Islet precursor cell (in vitro differentiated cells): ENCODE data around the gene TMEM236.
"Not testable (repeated sequence)": the region's sequence is repeated elsewhere in the genome, so short reads cannot be mapped to it uniquely, and the experiment has no call there.

Source experiments
- DNase-seq: peaks from one replicate; pipeline ENCODE4 v3.0.0-alpha.2; 2018

The TMEM236 gene

DNA sequence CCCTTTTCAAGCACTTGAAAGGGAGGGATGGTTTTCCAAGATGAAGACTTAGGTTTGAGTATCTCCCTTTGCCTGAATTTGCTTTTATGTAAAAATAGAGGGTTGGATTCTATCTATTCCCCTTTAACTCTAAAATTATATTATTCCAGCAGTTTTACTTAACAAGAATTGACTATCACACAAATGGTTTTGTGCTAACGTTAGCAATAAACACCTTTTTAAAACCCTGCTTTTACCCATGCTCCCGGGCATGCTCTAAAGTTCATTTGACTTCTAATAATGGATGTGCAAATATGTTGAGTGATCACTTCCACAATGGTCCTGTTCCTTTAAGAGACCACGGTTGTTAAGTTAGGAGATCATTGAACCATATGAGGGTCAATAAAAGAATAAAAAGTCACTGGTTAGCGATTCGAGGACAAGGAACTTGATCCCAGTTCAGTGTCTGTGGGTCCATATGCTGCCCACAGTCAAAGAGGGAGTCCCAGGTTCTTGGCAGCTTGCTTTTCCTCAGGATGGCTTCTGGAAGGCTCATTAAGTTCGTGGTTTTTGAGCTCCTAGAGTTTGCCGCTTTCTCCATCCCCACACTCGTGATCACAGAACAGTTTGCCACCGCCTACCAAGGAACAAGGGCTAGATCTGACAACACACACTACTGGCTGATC, at the start of gene TMEM236:
Gene TMEM236, plus strand, starts transcription at position 421 of the 665 bp plus-strand sequence. Its CDS starts 95 bp downstream, at position 516.
- DNase-seq, result no peak

DNA sequence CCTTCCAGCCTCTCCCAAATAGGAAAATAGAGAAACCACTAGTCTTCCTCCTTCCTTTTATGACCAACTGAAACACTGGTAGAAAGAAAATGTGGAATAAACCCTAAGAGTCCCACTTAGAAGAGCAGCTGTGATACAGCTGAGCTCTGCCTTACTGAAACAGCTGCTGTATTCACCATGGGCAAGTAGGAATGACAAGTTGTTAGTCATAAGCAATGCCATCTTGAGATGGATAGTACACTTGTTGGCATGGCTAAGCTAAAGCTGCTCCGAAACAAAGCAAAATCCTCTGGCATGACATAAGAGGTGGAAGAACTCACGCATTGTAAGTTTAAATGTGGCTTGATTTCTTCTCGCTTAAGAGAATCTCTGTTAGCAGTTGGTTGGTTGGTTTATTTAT, 48.3 kb upstream of the TMEM236 start:
- no peak for DNase-seq

DNA sequence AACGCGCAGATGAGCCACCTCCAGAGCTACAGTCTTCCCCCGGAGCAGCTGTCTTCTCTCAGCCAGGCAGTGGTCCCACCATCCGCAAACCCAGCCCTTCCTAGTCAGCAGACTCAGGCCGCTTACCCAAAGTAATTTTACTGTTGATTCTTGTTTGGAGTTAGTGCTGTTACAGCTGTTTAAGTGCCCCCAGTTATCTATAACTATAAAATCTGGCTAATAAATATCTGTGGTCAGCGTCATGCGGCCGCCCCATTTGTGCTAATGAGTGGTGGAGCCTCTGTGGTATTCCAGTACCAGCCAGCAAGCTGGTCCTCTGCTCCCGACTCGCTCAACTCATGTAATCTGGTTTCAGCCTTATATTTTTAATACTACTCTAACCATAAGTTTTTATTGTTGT, 43.2 kb upstream of the TMEM236 start:
- no peak for DNase-seq

DNA sequence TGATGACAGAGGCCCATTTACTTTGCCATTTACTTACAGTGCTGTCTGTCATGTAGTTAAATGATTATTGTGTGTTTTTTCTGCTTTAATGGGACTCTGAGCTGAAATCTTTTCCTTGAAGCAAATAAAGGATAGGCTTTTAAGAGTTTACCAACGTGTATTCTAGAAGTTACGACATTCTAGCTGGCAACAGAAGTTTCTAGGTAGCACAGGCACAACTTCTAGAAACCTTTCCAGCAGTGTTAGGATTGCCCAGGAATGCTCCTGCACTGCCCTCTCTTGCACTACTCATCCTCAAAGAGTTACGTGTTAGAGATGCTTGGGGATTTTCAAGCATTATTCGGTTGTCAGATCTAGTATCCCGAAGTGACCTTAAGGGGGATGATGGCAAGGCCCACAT, 42.5 kb upstream of the TMEM236 start:
- DNase-seq, result no peak

DNA sequence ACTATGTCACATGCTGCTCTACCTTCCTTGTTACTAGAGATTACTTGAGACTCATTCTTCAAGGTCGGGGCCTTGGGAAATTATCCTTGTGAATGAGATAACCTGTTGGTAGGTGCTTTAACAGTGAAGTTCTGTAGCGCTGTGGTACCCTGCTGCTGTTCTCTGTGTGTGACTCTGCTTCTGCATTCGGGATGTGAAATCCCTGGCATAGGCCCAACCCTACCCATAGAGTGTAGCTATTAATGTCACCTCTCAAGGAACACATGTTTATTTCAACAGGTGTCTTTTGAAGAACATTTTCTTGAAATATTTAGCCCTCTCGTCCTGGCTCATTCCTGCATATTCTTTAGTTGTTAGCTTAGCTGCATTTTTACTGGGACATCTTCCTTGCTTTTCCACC, 41.8 kb upstream of the TMEM236 start:
- no peak for DNase-seq

GRCh38 chr10:17712053-17712452, 39.9 kb upstream of the TMEM236 start:
- no peak for DNase-seq

DNA sequence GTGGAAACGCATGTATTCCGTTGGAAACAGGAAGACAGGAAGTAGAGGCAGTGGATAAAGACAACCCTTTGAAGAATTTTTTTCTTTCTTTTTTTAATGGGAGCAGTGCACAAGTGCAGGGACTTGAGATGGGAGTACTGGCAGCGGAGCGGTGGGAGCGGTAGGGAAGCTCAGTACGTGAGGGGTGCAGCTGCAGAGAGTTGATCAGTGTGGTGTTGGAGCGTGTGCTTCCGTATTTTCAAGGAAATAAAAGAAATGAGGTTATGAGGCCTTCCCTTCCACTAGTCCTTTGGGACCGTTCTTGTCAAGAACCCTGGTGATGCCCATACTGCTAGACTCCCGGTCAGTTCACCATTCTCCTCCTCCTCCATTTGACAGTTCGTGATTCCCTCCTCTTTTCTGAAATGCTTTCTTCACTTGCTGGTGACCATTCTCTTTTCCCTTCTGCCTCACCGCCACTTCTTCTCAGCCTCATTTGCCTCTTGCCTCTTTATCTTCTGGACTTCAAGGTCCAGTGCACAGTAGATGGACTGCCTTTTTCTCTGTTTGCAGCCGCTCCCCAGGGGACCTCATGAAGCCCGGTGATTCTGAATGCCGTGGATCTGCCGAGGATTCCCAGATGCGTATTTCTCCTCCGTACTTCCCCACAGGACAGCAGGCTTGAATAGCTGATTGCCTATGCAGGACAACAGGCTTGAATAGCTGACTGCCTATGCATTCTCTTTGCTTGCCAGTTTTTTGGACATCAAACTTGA, 39.1 kb upstream of the TMEM236 start:
- DNase-seq, result no peak

DNA sequence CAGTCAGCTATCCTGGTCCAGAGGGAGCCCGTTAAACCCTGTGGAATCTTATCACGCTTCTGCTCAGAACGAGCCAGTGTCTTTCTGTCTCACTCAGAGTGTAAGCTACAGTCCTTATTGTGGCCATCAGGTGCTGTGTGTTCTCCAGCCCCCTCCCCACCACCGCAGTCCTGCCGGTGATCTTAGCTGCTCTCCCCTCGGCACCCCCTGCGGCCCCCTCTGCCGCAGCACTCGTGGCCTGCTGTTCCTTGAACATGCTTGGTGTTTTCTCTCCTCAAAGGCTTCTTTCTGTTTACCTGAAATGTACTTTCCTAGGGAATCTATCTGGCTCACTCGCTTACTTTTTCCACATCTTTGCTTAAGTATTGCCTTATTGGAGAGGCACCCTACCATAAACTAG, 38.2 kb upstream of the TMEM236 start:
- DNase-seq, result no peak

GRCh38 chr10:17716161-17716560, 35.8 kb upstream of the TMEM236 start:
- DNase-seq, result no peak

GRCh38 chr10:17722317-17723014, 29.5 kb upstream of the TMEM236 start:
- DNase-seq, result not testable (repeated sequence)

- DNase-seq, result no peak
Measured at GRCh38 chr10:17725703-17726102, 26.3 kb upstream of the TMEM236 start.

- no peak for DNase-seq
Measured at GRCh38 chr10:17729630-17730029, 22.4 kb upstream of the TMEM236 start.

GRCh38 chr10:17730667-17731066, 21.3 kb upstream of the TMEM236 start:
- DNase-seq, result no peak

- no peak for DNase-seq
Measured at GRCh38 chr10:17731331-17732020, 20.5 kb upstream of the TMEM236 start.

DNA sequence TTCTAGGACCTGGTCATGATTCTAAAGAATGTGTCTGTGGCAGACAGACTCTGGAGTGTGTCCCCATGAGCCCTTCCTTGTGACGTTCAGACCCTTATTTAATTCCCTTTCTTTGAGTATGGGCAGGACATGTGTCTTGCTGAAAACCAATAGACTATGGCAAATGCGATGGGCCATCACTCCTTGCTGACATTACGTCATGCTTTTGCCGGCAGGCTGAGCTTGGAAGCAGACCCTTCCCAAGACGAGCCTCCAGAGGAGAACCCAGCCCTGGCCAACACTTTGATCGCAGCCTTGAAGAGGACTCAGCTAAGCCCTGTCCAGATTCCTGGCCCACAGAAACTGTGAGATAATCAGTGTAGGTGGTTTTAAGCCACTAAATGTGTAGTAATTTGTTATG, 18.4 kb upstream of the TMEM236 start:
- DNase-seq, result no peak

- no peak for DNase-seq
Measured at GRCh38 chr10:17734432-17735080, 17.4 kb upstream of the TMEM236 start.

DNA sequence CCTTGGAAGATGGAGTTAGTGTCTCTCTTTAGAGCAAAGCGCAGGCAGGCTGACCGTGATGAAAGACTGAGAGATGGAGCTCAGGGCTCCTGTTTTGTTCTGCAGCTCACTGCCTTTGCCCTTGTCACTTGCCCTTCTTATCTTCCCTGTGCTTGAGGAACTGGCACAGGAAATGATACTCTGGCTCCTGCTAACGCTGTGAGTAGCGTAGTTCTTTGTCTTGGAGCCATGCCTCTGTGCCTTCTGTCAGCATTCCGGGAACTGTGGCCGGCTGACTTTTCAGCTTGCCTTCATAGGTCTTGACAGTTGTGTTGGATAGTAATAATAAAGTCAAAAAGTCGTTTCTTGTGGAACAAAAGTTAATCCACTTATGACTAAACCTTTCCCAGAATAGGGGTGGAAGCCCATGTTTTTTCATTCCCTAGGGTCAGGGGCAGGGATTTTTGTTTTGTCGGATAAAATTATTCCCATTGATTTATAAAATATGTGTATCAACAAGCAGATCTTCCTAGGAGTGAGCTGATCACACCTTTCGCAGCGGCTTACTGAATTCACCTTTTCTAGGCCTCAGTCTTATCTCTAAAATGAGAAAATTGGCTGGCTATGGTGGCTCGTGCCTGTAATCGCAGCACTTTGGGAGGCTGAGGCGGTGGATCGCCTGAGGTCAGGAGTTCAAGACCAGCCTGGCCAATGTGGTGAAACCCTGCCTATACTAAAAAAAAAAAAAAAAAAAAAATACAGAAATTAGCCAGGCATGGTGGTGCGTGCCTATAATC, 16.6 kb upstream of the TMEM236 start:
- DNase-seq, result no peak

DNA sequence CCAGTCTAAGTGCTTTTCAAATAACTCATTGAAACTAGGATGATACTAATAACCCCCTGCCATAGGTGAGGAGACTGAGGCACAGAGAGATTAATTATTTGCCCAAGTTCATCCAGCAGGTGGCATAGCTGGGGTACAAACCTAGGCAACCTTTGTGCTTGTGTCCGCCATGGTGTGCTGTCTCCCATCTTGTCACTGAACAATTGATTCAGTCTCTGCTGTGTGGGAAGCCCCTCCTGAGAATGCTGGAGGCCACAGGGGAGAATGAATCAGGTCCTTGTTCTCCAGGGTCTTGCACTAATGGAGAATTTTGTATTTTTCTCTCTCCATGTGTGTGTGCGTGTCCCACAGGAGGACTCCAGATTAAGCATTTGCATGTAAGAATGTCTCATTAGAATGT, 15.8 kb upstream of the TMEM236 start:
- DNase-seq, result no peak

GRCh38 chr10:17737027-17737965, 14.7 kb upstream of the TMEM236 start:
- no peak for DNase-seq

DNA sequence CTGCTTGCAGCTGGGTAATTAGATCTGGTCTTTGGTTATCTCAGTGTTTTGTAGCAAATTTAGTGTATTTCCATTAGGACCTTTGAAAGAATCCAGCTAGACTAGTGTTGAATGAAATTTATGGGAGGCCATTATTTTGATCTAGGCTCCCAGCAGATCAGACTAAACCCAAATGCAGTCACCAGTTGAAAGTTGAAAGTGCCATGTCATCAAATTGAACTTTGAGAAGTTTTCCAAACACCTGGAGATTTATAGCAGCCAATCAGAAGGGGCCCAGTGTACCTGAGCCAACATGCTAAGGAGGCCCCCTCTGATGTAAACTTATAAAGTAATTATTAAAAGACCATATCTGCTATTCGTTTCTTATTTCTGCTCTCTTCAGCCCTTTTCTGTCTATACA, 11.3 kb upstream of the TMEM236 start:
- DNase-seq, result no peak

DNA sequence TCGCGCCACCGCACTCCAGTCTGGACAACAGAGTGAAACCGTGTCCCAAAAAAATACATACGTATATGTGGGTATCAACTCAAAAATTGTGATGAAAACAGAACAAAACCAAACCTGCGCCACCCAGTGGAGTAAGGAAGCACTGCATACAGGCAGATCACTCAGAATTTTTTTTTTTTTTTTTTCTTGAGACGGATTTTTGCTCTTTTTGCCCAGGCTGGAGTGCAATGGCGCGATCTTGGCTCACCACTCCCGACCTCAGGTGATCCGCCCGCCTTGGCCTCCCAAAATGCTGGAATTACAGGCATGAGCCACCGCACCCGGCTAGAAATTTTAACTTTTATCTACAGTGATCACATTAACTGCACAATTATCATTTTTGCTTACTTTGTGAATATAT, 9.1 kb upstream of the TMEM236 start:
- DNase-seq, result no peak
